ACHN (cell line): ENCODE measurements around the gene HOXB4.

Experiments
- DNase-seq: peaks from one replicate; pipeline ENCODE4 v3.0.0-alpha.2; 2015
- in situ Hi-C: cut with HindIII; loops from 2 replicates; pipeline ENCODE4 v1.10.0; 2017; ENCODE audit warnings: low sequenced_read_pairs, low pct_ligation_motif_present, low pct_unique_long_range_greater_than_20kb

The HOXB4 gene

GRCh38 chr17:48578616-48579470 is 693 bp upstream of the HOXB4 start:
- peak; percentile 14 for DNase-seq
- in situ Hi-C loops = no loop called here

DNA sequence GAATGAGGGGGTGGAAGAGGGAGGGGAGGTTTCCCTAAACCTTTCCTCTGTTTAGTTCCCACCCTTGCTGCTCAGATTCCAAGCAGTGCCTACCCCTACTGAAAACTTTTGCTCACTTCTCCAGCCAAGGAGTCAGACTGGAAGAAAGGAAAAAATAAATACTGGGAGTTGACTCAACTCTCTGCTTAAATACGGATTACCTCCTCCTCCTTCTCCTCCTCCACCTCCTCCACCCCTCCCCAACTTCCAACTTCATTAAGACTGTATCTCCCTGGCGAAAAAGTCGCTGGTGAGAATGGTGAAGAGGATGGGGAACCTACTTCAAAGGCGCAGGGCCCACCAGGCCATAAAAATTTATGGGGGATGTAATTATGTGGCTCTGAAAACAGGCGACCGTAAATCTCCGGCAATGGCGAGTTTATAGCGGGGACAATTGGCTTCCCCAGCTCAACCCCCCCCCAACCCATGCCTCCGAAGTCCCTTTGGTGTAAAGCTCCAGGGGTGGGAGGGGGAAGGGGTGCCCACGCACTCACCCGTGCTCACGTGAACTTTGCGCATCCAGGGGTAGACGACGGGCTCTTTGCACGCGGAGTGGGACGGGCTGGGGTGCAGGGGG is 712 bp downstream of the HOXB4 start:
- in situ Hi-C loops = no loop called here
- DNase-seq = peak; percentile 42

- peak; percentile 68 for DNase-seq
- in situ Hi-C loops = no loop called here
Measured at GRCh38 chr17:48576479-48577309, 1.5 kb downstream of the HOXB4 start.

- DNase-seq = no peak
- in situ Hi-C loops = no loop called here
Measured at GRCh38 chr17:48575673-48576478, 2.3 kb downstream of the HOXB4 start.

GRCh38 chr17:48575066-48575582 is 3.0 kb downstream of the HOXB4 start:
- DNase-seq = no peak
- in situ Hi-C loops = no loop called here

DNA sequence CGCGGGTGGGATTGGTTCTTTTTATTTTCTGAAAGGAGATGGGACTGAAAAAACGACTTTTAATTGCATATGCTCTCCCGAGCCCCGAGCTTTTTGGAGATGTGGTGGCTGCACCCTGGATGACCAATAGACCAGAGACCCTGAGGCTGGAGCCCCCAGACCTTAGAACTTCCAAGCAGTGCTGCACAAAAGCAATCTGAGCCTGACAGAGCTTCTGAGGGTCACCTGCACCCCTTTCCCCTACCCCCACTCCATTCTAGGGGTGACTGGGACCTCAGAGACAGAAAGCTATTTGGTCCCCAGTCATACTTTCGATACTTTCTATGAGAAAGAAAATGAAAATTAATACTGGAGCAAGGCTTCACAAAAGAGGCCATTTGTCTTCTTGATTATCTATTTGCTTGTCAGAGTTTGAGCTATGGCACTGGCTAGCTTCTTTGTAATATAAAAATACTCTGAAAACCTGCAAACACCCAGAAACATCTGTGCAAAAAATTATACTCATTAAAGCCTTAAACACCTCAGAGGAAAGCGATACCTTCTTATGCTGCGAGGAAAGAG is 3.6 kb downstream of the HOXB4 start:
- in situ Hi-C loops = no loop called here
- no peak for DNase-seq

- DNase-seq = no peak
- in situ Hi-C loops = no loop called here
Measured at GRCh38 chr17:48571826-48572417, 6.2 kb downstream of the HOXB4 start.

GRCh38 chr17:48571024-48571818 is 6.9 kb downstream of the HOXB4 start:
- in situ Hi-C loops = no loop called here
- no peak for DNase-seq

DNA sequence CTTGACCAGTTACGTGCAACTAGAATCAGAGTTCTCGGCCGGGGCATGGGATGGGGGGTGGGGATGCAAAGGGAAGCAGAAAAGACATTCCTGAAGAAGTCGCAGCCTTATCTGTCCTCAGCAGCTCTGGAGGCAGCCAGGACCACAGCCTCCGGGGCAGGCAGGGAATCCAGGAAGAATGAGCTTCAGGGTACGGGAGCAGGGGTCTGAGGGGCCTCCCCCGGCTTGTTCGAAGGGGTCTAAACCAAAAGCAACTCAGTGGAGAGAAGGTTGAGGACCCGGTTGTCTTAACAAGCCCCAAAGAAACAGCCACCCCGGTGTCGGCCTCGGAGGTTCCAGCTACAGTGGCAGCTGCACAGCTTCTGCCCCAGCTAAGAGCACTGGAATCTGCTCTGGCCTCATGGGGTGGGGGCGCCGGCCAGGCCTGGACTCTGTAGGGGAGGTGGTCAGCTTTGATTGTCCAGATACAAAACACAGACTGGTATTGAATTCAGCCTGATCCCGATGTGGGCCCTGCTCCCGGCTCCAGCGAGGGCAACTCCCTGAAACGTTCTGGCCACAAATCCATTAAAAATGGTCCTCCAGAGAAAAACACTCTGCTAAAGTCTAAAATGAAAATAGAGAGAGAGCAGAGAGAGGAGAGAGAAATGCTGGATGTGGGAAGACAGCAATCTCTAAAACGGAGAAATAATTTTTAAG is 7.7 kb downstream of the HOXB4 start:
- DNase-seq = no peak
- in situ Hi-C loops = no loop called here

DNA sequence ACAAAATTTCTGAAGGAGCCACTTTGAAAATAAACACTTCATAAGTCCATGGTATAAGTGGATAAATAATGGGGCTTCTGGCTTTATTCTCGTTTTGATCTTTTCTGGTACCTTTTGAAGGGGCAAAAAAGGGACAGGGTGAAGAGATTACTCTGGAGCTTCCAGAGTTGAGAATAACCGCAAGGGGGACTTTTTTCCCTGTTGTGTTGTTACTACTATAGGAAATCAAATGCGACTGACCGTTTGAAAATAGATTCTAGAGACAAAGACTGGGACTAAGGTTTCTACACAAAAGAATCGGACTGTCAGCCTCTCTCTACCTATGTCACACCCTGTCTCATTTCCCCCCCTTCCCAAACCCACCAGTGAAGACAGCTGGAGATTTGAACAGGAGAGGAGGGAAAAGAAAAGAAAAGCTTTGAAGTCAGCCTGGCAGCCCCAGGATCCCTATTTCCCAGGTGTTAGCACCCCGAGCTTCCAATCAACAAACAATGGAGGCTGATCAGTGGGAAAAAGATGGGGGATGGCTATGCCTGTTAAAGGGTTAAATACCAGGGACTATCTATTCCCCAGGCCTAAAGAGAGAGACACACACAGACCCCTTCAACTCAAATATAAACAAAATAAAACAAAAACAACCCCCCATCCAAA is 8.4 kb downstream of the HOXB4 start:
- in situ Hi-C loops = no loop called here
- no peak for DNase-seq

- in situ Hi-C loops = no loop called here
- no peak for DNase-seq
Measured at GRCh38 chr17:48569240-48569582, 8.9 kb downstream of the HOXB4 start.

DNA sequence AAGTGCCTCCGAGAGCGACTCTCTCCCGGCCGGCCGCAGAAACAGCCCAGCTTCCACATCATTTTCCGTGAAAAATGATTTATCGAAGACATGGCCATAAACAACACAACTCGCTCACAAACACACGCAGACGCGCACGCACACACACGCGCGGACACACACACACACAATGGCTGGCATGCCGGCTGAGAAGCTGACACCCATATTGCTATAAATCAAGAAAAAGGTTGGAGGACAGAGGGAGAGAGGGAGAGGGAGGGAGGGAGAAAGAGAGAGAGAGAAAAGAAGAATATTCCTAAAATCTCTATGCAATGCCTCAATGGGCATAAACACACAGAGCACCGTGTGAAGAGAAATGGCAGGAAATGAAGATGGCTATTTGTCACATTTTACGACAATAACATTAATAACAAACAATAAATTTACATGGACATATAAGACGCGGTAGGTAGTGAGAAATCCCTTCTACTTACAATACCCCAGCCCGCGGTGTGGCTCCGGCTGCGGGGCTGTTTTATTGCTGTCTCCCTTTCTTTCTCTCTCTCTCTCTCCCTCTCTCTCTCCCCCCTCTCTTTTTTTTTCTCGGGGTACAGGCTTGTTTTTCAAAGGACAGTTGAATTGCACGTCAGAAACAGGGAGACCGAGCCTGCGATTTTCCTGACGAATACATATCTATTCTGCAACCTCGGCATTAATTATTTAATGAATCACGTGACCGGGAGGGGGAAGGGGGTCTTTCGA is 9.5 kb downstream of the HOXB4 start:
- no peak for DNase-seq
- in situ Hi-C loops = no loop called here

GRCh38 chr17:48567646-48568354 is 10.3 kb downstream of the HOXB4 start:
- in situ Hi-C loops = no loop called here

DNA sequence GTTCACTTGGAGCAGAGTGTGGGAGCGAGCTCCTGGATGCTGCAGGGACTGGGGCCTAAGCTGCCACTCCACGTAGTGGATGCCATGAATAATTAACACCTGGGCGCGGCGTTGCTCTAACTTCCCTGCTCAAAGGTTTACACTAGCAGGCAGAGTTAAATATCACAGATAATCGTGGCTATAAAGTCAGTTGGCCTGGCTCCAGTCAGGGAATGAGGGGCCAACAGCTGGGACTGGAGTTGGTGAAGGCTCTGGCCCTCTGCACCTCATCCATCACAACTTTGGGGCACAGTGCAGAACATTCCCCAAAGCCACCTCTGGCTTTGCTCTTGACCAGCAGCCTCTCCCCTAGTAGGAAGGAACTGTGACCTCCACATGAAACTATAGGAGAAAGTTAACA is 10.9 kb downstream of the HOXB4 start:
- DNase-seq = no peak
- in situ Hi-C loops = no loop called here

More at GRCh38 chr17:48567646-48568354, 10.3 kb downstream of the HOXB4 start:
- no peak for DNase-seq

- in situ Hi-C loops = no loop called here
- DNase-seq = no peak
Measured at GRCh38 chr17:48566717-48567116, 11.4 kb downstream of the HOXB4 start.
